NCI-H2196 treated with DMSO at 0.1 percent for 48 hours (cell line): ENCODE measurements around the gene PRR5.
"Not testable (repeated sequence)": the region's sequence is repeated elsewhere in the genome, so short reads cannot be mapped to it uniquely, and the experiment has no call there.

Source experiments
- DNase-seq: peaks from one replicate; lab custom pipeline; 2025; ENCODE audit not compliant: unreplicated experiment; lab: John Stamatoyannopoulos, UW

PRR5 gene, protein sequence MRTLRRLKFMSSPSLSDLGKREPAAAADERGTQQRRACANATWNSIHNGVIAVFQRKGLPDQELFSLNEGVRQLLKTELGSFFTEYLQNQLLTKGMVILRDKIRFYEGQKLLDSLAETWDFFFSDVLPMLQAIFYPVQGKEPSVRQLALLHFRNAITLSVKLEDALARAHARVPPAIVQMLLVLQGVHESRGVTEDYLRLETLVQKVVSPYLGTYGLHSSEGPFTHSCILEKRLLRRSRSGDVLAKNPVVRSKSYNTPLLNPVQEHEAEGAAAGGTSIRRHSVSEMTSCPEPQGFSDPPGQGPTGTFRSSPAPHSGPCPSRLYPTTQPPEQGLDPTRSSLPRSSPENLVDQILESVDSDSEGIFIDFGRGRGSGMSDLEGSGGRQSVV

DNA sequence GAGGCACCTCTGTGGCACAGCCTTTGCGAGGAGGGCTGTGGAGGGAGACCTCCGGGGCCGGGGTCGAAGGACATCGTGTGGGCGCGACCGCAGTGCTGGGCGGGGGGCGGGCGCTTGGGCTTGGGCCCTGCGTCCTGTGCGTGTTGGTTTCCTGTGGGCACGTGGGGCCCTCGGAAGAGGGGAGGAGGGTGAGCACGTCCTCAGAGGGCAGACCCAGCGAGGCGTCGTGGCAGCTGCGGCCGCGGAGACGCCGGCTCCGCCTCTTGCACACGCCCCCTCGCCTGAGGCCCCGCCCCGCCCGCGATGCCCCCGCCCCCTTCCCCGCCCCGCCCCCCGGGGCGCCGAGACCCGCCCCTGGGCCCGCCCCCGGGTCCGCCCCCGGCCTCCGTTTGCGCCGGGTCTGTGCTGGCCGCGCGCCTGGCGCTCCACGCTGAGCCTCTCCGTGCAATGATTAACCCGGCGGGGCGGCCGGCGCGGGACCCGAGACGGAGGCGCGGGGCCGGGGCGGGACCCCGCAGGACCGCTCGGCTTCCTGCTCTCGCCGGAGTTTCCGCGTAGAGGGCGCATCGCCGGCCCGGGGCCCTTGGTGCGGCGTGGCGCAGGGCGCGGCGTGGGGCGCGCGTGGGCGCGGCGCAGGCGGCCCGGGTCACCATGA, at the start of gene PRR5:
Gene PRR5 (plus strand): TSS at position 381 of the 655 bp plus-strand sequence. CDS start 271 bp downstream, at position 652.
- peak; percentile 77 for DNase-seq

DNA sequence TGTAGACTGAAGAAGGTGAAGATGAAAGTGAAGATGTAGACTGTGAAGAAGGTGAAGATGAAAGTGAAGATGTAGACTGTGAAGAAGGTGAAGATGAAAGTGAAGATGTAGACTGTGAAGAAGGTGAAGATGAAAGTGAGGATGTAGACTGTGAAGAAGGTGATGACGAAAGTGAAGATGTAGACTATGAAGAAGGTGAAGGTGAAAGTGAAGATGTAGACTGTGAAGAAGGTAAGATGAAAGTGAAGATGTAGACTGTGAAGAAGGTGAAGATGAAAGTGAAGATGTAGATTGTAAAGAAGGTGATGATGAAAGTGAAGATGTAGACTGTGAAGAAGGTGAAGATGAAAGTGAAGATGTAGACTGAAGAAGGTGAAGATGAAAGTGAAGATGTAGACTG, 49.1 kb upstream of the PRR5 start:
- DNase-seq = not testable (repeated sequence)

DNA sequence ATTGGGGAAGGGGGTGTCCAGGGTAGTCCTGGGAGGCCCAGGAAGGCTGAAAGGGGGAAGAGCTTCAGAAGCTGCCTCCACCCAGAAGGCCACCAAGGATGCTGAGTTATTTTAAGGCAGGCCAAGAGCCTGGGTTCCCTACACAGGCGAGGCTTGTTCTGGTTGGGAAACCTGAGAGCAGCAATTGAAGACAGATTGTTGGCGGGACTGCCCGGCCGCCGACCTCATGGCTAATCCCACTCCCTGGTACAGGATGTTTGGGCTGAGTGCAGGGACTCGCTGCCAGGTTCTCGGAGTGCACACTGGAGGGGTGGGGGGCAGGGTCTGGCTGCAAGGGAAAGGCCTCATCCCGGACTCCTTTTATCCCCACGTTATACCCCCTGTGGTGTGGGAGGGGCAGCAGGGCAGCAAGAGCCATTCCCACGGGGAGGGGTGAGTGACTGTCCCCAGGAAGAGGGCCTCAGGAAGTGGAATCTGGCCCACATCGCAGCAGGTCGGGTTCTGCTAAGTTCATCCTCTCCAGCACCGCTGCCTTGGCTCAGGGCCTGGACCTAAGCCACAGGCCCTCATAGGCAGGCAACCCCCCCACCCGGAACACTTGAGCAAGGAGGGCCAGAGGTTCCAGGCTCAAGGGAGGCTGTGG, 43.6 kb upstream of the PRR5 start:
- DNase-seq = peak; percentile 64

DNA sequence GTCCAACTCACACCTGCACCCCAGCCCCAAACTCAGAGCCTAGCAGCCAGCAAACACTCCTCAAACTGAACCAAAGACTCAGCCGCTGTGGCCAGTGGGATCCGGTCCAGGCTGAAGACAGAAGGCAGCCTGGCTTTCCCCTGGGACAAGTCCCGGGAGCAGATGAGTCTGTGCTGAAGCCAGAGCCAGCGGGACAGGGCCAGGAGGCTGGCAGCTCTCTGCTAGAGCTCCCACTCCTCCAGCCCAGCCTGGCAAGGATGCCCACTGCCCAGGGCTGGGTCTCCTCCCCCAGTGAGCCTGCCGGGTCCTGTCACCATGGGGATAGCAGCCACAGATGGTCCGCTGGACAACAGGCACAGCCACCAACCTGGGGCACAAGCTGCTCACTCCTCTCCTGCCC, 42.9 kb upstream of the PRR5 start:
- DNase-seq = no peak

DNA sequence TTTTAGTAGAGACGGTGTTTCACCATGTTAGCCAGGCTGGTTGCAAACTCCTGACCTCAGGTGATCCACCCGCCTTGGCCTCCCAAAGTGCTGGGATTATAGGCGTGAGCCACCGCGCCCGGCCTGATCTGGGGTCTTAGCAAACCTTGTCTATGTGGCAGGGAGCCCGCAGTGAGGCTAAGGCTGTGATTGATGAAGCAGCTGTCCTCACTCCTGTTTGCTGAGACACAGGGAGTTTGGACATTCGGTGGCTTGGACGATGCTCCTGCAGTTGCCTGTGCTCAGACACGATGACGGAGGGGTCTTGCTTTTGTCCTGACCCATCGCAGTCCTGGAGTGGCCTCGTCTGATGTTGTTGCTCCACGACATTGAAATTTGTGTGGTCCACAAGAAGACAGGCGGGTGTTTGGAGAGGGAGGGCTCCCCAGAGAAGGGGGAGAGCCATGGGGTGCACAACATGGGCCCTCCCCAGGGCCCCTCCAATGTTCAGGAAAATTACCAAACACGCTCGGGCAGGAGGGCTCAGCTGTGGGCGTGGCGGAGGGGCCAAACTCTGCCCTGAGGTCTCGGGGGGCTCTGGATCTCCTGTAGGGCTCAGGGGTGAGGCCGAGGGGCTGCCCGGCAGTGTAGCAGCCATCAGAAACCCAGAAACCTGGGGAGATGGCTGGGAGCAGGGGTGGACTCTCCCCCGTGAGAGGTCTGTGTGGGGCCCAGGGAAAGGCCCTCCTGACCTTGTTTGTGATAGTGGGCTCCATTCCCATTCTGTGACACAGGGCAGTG, 41.8 kb upstream of the PRR5 start:
- DNase-seq = no peak

DNA sequence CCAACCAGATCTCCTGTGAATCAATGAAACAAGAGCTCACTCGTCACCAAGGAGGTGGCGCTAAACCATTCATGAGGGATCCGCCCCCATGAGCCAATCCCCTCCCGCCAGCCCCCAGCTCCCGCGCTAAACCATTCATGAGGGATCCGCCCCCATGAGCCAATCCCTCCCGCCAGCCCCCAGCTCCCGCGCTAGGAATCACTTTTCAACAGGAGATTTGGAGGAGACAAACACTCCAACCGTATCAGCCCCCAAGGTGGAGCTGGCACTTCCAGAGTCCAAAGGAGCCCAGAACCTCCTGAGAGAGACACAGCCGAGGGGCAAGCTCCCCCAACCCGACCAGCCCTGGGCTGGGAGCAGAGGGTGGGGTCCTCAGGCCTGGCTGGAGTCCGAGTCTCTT, 40.9 kb upstream of the PRR5 start:
- no peak for DNase-seq

DNA sequence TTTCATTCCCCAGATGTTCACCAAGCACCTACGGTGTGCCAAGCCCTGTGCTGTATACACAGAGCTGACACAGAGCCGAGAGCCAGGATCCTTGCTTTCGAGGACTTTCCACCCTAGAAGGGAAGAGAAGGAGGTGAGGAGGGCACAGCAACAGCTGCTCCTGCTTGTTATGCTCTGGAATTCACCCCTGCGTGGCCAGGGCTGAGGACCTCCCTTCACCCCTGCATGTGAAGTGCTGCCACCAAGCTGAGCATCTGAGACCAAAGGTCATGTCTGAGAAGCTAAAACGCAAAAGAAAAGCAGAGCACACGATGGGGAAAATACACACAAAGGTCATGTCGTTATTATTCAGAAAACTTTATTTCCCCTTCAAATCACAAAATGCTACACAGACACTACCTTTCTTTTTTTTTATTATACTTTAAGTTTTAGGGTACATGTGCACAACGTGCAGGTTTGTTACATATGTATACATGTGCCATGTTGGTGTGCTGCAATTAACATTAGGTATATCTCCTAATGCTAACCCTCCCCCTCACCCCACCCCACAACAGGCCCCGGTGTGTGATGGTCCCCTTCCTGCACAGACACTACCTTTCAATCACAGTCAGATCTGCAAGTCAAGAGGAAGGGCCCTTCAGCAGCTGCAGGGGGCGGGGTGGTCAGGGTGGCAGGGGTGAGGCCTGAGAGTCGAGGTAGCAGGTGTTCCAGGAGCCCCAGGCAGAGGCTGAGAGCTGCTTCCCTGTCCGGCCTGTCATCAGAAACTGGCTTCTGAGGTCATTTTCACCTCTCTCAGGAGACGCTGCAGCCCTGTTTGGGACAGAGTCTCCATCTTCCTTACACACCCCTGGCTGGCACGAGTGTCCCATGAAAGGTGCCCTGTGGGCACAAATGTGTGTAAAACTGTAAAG, 40.1 kb upstream of the PRR5 start:
- no peak for DNase-seq

DNA sequence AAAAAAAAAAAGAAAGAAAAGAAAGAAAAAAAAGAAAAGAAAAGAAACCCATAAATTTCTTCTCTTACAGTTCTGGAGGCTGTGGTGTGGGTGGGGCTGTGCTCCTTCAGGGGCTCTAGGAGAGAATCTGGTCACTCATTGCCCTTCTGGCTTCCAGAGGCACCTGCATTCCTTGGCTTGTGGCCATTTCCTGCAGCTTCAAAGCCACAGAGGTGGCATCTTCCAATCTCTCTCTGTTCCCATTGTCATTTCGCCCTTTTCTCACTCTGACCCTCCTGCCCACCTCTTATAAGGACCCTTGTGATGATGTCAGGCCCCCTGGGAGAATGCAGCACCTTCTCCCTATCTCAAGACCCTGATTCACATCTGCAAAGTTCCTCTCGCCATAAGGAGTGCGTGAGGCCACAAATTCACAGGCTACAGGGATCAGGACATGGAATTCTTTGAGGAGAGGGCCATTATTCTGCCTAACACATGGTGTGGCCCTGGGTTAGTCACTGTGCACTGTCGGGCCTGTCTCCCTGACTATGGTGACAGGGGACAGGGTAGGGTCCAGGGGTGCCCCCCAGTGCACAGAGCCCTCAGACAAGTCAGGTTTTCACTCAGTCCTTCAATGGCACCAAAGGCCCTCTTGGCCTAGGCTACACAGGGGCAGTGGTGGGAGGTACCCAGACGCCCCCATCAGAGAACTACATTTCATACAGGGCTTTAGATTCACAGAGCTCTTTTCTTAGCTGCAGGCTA, 38.6 kb upstream of the PRR5 start:
- DNase-seq = no peak

DNA sequence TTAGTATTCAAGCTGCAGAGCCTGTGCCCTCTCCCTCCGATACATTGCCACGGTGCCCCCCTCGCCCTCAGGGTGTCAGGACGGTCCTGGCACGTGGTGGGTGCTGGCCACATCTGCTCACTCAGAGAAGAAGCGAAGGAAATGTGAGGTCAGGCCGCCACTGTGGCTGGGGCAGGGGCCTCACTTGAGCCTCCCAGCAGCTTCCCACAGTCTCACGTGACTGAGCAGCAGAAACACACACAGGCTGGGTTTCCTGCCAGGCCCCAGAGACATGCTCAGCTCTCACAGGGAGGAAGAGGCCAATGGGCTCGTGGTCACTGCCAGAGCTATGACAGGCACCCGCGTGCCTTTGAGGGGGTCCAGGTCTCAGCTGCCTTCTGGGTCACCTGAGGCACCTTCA, 37.9 kb upstream of the PRR5 start:
- no peak for DNase-seq

DNA sequence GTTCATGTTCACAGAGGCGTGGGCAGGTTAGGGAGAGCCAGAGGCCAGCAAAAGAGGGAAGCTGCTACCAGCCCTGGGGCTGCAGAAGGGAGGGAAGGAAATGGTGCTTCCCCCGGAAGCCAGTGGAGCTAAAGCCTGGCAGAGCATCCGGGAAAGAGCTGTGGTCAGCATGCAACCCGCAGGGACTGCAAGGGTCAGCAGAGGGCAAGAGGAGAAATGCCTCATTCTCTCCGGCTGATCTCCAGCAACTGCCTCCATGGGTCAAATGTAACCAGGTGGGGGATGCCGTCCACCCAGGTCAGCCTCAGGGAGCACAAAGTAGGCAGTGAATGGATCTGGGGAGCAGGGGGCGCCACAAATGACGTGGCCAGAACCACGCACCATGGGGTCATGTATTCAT, 36.9 kb upstream of the PRR5 start:
- DNase-seq = no peak

DNA sequence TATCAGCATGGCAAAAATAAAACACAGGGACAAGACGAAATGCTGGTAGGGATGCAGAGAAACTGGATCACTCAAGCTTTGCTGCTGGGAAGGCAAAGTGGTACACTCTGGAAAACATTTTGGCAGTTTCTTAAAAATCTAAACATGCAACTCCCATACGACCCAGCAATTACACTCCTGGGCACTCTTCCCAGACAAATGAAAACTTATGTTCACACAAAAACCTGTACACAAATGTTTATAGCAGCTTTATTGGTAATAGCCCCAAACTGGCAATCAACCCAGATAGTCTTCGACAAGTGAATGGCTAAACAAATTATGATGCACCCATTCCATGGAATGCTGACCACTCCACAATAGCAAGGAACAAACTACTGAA, 35.8 kb upstream of the PRR5 start:
- no peak for DNase-seq

DNA sequence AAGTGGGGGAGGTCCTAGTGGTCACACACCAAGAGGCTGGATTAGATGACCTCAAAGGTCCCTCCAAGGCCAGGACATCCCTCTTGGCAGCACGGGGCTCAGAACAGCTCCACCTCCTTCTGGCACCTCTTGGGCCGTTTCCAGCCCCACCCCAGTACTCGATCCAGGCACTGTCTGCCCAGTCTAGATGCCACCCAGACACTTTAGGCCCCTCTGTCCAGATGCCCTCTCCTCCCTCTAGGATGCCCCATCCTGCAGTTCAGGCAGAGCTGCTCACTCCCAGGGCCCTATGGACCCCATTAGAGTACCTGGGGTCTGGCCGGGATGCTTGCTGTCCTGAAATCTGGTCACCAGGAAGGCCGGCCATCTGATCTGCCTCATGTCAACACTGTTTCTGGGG, 34.7 kb upstream of the PRR5 start:
- no peak for DNase-seq

DNA sequence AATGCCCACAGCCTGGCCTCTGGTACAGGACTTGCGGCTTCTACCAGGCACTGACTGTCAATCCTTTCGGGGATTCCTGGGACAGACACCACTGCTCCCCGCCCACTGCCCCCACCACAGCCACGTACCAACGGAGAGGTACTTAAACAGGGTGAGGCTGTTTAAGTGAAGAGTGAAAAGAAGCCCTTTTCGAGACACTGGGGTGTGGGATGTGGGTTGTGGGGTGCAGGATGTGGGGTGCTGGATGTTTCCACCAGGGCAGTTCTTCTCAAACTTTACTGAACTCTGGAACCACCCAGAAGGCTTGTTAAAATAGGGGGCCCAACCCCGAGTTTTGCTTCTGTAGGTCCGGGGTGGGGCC, 34.2 kb upstream of the PRR5 start:
- DNase-seq = no peak

DNA sequence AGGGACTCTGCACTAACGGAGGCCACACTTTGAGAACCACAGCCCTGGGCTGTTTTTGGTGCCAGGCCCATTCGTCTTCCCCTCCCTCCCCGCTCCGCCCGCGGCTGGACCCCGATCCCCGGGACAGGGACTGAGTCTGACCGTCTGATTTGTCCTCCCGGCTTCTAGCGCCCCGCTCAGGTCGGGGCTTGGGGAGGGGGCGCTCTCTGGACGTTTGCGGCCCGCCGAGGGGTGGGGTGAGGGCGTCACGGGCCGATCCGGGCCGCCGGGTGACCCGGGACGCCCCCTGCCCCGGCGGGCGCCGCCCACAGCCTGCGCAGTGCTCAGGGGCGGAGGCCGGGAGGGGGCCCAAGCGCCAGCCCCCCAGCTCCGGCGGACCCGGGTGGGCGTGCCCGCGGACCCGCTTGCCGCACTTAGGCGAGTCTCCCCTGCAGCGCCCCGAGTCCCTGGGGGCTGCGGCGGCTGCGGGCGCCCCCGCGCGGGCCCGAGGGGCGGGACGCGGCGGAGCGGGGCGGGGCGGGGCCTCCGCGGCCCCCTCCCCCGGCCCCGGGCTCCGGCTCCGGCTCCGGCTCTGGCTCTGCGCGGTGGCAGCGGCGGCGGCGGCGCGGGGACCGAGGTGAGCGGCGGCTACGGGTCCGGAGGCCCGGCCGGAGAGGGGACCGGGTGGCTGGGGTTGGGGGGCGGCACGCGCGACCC, 33.7 kb upstream of the PRR5 start:
- no peak for DNase-seq

DNA sequence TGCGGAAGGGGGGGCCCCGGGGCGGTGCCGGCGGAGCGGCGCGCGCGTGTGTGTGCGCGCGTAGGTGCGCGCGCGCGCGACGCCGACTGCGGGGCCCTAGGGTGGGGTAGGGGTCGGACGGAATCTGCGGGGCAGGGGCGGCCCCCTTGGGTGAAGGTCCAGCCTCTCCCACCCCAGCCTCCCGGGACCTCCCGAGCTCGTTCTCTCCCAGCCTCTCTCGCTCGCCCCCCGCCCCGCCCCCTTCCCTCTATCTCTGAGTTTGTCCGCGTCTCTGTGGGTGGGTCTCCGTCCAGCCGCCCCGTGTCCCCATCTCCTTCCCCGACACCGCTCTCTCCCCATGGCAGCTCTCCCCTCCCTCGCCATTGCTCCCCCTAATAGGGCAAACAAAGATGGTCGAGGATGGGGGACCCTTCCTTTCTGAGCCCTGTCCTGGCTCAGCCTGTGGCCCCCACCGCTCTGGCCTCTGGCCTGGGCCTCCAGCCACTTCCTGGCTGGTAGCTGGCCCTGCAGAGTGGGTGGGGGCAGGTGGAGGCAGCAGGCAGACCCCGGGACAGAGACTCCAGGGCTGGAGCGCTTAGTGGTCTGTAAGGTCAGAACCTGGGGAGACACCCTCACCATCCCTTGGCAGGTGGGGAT, 33.0 kb upstream of the PRR5 start:
- DNase-seq = no peak

DNA sequence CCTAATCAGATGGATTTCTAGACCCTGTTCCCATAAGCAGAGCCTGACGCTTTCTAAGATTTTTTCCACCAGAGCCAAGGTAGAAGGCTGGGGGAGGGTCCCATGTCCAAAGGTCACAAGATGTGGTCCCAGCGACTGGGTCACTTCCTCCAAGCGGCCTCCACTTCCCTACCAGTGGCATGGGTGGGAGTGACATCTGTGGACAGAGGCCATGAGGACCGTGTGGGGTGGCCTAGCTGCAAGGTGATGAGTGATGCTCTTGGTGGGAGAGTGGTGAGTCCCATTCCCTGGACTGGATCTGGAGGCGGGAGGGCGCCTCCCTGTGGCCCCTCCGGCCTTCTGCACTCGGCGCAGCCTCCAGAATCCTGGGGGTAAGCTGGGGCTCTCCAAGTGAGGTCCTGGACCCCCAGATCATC, 32.4 kb upstream of the PRR5 start:
- DNase-seq = no peak

DNA sequence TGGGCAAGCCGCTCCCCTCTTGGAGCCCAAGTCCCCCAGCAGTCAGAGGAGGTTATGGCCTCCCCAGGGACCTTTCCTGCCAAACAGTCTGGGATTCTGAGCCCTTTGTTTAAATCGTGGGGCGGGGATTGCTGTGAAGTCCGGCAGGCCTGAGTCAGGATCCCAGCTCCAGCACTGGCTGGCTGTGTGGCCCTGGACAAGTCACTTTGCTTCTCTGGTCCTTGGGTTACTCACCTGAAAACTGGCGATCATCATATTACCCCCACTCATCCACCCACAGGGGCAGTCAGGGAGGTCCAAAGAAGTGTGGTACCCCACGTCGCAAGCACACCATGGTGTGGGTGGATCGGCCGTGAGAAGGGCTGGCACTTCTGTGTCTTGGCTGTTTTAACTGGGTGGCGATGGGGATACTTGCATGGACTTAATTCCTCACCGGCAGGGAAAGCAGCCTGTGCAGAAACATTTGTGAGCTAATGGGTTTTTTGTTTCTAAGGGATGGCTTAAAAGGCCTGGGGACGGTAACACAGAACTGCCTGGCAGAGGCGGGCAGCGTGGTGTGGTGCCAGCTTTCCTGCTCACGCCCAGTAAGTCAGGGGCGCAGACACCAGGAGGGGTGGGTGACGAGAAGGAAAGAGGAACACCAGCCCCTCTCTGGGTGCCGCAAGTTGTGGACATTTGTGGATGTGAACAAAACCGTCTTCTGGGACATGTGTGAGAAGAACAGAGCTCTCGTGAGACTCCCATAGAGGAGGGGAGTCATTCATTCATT, 31.6 kb upstream of the PRR5 start:
- DNase-seq = no peak

DNA sequence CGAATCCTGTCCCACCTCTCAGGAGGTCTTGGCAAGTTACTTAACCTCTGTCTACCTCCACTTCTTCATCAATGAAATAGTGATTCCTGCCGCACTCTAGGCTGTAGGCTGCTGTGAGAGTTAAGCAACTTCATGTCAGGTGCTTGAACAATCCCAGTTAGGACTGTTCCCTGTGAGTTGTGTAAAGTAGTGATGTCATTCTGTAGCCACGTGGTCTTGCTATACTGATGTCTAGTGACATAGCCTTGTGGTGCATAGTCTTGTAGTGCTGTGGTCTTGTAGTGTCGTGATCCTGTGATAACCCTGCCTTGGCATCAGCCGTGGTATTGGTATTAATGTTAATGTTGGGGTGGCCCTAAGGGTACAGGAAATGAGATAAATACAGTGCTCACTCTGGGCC, 30.3 kb upstream of the PRR5 start:
- no peak for DNase-seq
